K562 (cell line): ENCODE results near the gene LPCAT3. TPM values are rescaled to one million over a fixed set of nuclear protein-coding genes. Genes with fewer than 3 reads are reported as not detected.

Source experiments
- ATAC-seq: fragments of 200-7000 bp; cut with Tn5 transposase; 3 replicates; pipeline ENCODE4 v1.9.1; 2020; ENCODE audit warnings: moderate library complexity
- BruUV-seq: library from RNA; stranded (reverse); fragments of 400-500 nt; replicated peaks from 2 replicates; lab custom pipeline; 2021; lab: Mats Ljungman, UMichigan
- CTCF ChIA-PET: fragments of 300-600 bp; formaldehyde crosslinking; extraction: SDS; loops from one replicate; lab custom pipeline; 2021; ENCODE audit warnings: low intra/inter-chr PET ratio; lab: Yijun Ruan, JAX
- POLR2A ChIA-PET: fragments of 300-600, 350-650 bp; sonication (Branson Sonifier 250); formaldehyde crosslinking; extraction: SDS; loops from one replicate; lab custom pipeline; 2021; ENCODE audit warnings: antibody characterized with exemption, inconsistent platforms; lab: Yijun Ruan, JAX
- DNase-seq, 4 experiments: peaks; one replicate each; pipeline versions ENCODE4 v3.0.0 to v3.0.0-alpha.2; 2011 to 2018; ENCODE audit warnings: low spot score in 3 of 4, mixed read lengths in 3 of 4; ENCODE audit errors: extremely low read depth in 1 of 4
- FAIRE-seq: peaks from 2 replicates; lab custom pipeline; 2011; peaks lifted over from hg19 to GRCh38; lab: Jason Lieb, UNC
- H2AFZ ChIP-seq: 2 replicates; pipeline ENCODE4 v1.6.0; 2011; ENCODE audit warnings: low read depth, low read length, control low read depth, inconsistent platforms
- H3K27ac ChIP-seq: fragments of 200-600 bp; 3 replicates; pipeline ENCODE4 v1.8.0; 2011; ENCODE audit warnings: low read depth, mild to moderate bottlenecking, control low read depth, inconsistent platforms, low read length, moderate library complexity, mixed read lengths; ENCODE audit errors: extremely low read depth
- H3K27me3 ChIP-seq, 2 experiments: fragments of 300-600 bp in 1 of 2; 2 replicates in 1 of 2; 3 replicates in 1 of 2; pipeline versions ENCODE4 v1.6.0 to v1.8.0; 2011; ENCODE audit warnings: inconsistent platforms in 2 of 2, low read length in 2 of 2, mild to moderate bottlenecking in 1 of 2, mixed read lengths in 1 of 2, moderate library complexity in 1 of 2; ENCODE audit not compliant: control insufficient read depth in 2 of 2, insufficient read depth in 2 of 2
- H3K36me3 ChIP-seq: fragments of 300-600 bp; 3 replicates; pipeline ENCODE4 v1.8.0; 2011; ENCODE audit warnings: mild to moderate bottlenecking, low read length, inconsistent platforms; ENCODE audit not compliant: control insufficient read depth, insufficient read depth
- H3K4me1 ChIP-seq, 2 experiments: fragments of 200-600 bp in 1 of 2; replicated peaks in 1 of 2; 2 replicates in 1 of 2; 3 replicates in 1 of 2; pipeline versions ENCODE4 v1.5.1 to v1.8.0; 2011; ENCODE audit warnings: inconsistent platforms in 2 of 2, low read length in 2 of 2, mild to moderate bottlenecking in 1 of 2, mixed read lengths in 1 of 2, moderate library complexity in 1 of 2; ENCODE audit not compliant: control insufficient read depth in 2 of 2, insufficient read depth in 2 of 2
- H3K4me2 ChIP-seq: 2 replicates; pipeline ENCODE4 v1.6.1; 2011; ENCODE audit warnings: low read length, control low read depth, inconsistent platforms, mixed read lengths; ENCODE audit not compliant: insufficient read depth
- H3K4me3 ChIP-seq: fragments of 200-600 bp; sonication (generic), shearing (Covaris generic); 2 replicates; pipeline ENCODE4 v1.5.1; 2016; ENCODE audit warnings: control low read depth, inconsistent platforms
- H3K79me2 ChIP-seq: fragments of 200-600 bp; 3 replicates; pipeline ENCODE4 v1.8.0; 2011; ENCODE audit warnings: low read length, inconsistent platforms; ENCODE audit not compliant: control insufficient read depth, insufficient read depth
- H3K9ac ChIP-seq, 2 experiments: 2 replicates each; pipeline versions ENCODE4 v1.6.0 to v1.6.1; 2011; ENCODE audit warnings: low read depth in 2 of 2, low read length in 2 of 2, control low read depth in 1 of 2, inconsistent platforms in 1 of 2, mild to moderate bottlenecking in 1 of 2, mixed read lengths in 1 of 2; ENCODE audit not compliant: insufficient read depth in 1 of 2
- H3K9me1 ChIP-seq: one replicate; pipeline ENCODE4 v1.6.0; 2011; ENCODE audit warnings: inconsistent platforms, mild to moderate bottlenecking, low read length, moderate library complexity; ENCODE audit not compliant: control insufficient read depth, insufficient read depth
- H3K9me3 ChIP-seq: replicated peaks from 2 replicates; pipeline ENCODE4 v1.5.1; 2011; ENCODE audit warnings: low read depth, low read length, inconsistent platforms; ENCODE audit not compliant: control insufficient read depth, insufficient read depth
- H4K20me1 ChIP-seq: replicated peaks from 2 replicates; pipeline ENCODE4 v1.6.1; 2011; ENCODE audit warnings: low read length, inconsistent platforms, mixed read lengths; ENCODE audit not compliant: control insufficient read depth, insufficient read depth
- CCAR2 ChIP-seq: fragments of 200-400 bp; formaldehyde crosslinking; IDR thresholded peaks from 2 replicates; pipeline ENCODE4 v1.6.1; 2017; ENCODE audit warnings: mild to moderate bottlenecking, low read depth, low read length
- DACH1 ChIP-seq: fragments of 450-650 bp; IDR thresholded peaks from 2 replicates; pipeline ENCODE4 v1.6.1; 2018; ENCODE audit not compliant: partially characterized antibody
- ERF ChIP-seq: fragments of 450-650 bp; formaldehyde crosslinking; IDR thresholded peaks from 2 replicates; pipeline ENCODE4 v1.4.0; 2020; ENCODE audit warnings: mild to moderate bottlenecking, mixed read lengths
- FOXJ2 ChIP-seq: fragments of 200-800 bp; sonication (Bioruptor generic); IDR thresholded peaks from 2 replicates; pipeline ENCODE4 v1.6.1; 2016; ENCODE audit warnings: missing genetic modification characterization, missing compliant biosample characterization
- GTF2E2 ChIP-seq: fragments of 200-800 bp; sonication (Bioruptor generic); IDR thresholded peaks from 2 replicates; pipeline ENCODE4 v1.6.1; 2016; ENCODE audit warnings: missing genetic modification characterization, missing compliant biosample characterization
- HNRNPUL1 ChIP-seq: fragments of 200-400 bp; formaldehyde crosslinking; IDR thresholded peaks from 2 replicates; pipeline ENCODE4 v1.6.1; 2017; ENCODE audit warnings: low read length
- KAT2B ChIP-seq: IDR thresholded peaks from one replicate; pipeline ENCODE4 v1.6.1; 2012; ENCODE audit warnings: low read depth, mild to moderate bottlenecking, control low read depth, inconsistent platforms, low read length, moderate library complexity
- KAT8 ChIP-seq: fragments of 450-650 bp; IDR thresholded peaks from 2 replicates; pipeline ENCODE4 v1.6.1; 2016; ENCODE audit warnings: low read depth, mild to moderate bottlenecking
- KLF13 ChIP-seq: fragments of 450-650 bp; IDR thresholded peaks from 2 replicates; pipeline ENCODE4 v1.6.1; 2016; ENCODE audit warnings: missing genetic modification characterization, low read depth, mild to moderate bottlenecking, missing compliant biosample characterization, moderate library complexity, borderline replicate concordance
- RFX5 ChIP-seq: IDR thresholded peaks from 2 replicates; pipeline ENCODE4 v1.6.1; 2011; ENCODE audit warnings: low read depth, mild to moderate bottlenecking, improper control_type of control experiment, low read length
- SAP30 ChIP-seq: fragments of 200-600 bp; sonication (generic); IDR thresholded peaks from 2 replicates; pipeline ENCODE4 v1.6.1; 2012; ENCODE audit warnings: borderline replicate concordance, low read depth, mild to moderate bottlenecking, moderate library complexity, low read length, control low read depth, inconsistent platforms; ENCODE audit not compliant: insufficient read depth, poor library complexity, severe bottlenecking
- SIN3A ChIP-seq, 2 experiments: fragments of 150-350 bp in 1 of 2; IDR thresholded peaks; 2 replicates each; pipeline ENCODE4 v1.6.1; 2011 to 2016; ENCODE audit warnings: borderline replicate concordance in 2 of 2, low read depth in 2 of 2, low read length in 2 of 2, mild to moderate bottlenecking in 2 of 2, moderate library complexity in 2 of 2; ENCODE audit not compliant: control insufficient read depth in 1 of 2
- TRIM28 ChIP-seq: fragments of 450-650 bp; IDR thresholded peaks from 2 replicates; pipeline ENCODE4 v1.6.1; 2017
- ZNF79 ChIP-seq: fragments of 250-450 bp; sonication (Bioruptor Pico); IDR thresholded peaks from 2 replicates; pipeline ENCODE4 v1.4.0; 2020; ENCODE audit warnings: low read depth, mild to moderate bottlenecking, moderate library complexity
- WGBS: fragments of 100-300 bp; shearing (Covaris generic); methylation state at CpG from one replicate; pipeline ENCODE4 v1.1.6; 2016; ENCODE audit warnings: low coverage, mixed read lengths; ENCODE audit not compliant: insufficient coverage; ENCODE audit errors: missing lambda C conversion rate; 5-methylcytosine and 5-hydroxymethylcytosine counted together
- in situ Hi-C: fragments of 300-500 bp; cut with MboI; formaldehyde crosslinking; loops from 4 replicates; pipeline ENCODE4 v1.15.0; 2018; ENCODE audit warnings: inconsistent platforms, mixed read lengths
- intact Hi-C: fragments of 100-400 bp; cut with micrococcal nuclease; formaldehyde crosslinking; loops from 2 replicates; pipeline ENCODE4 v1.14.2; 2022
- polyA plus RNA-seq, 8 experiments: library from polyadenylated mRNA; depleted of rRNA in 4 of 8; stranded (reverse) in 5 of 8; unstranded in 3 of 8; fragments of >200 nt; fragmentation: Nextera tagmentation in 2 of 8; fragmentation: Illumina TruSeq in 1 of 8; extraction: Ambion mirVana in 2 of 8; extraction: Trizol in 1 of 8; gene quantifications; 2 replicates each; pipeline versions ENCODE4 v1.2.1 to v1.2.3, GENCODE V29; 2011 to 2014; ENCODE audit warnings: inconsistent platforms in 1 of 8, missing spikeins in 1 of 8
- total RNA-seq, 7 experiments: library from RNA; depleted of rRNA in 6 of 7; stranded (reverse); fragments of >200 nt in 6 of 7; fragmentation: Illumina TruSeq in 2 of 7; extraction: Trizol in 2 of 7; gene quantifications; 2 replicates each; pipeline versions ENCODE4 v1.2.1 to v1.2.3, GENCODE V29; 2011 to 2021; ENCODE audit warnings: low replicate concordance in 1 of 7

LPCAT3 gene
- total and polyA plus RNA-seq, 9 of the 15 experiments (the other 6 are each of a cell fraction or from before 2014, with no cell fraction given) = 4.9 to 52.5 (median 25.3) TPM

DNA sequence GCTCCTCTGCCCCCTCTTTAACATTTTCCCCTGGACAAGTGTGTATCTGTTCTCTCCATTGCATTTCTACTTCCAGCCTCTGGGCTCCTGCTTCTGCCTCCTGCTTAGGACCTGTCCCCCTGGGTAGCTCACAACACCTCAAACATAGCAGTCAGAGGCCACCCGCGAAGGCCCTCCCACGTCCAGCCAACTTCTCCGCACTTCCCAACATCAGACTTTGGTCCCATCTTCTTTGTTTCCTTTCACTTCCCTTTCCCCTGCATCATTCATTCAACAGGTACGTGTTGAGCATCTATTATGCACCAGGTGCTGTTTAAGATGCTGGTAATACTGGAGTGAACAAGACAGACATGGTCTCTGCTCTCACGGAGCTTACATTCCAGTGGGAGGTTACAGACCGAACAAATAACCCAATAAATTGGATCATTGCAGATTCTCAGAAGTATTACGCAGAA, 71.3 kb downstream of the LPCAT3 start:
- FAIRE-seq = peak; percentile 35
- H3K27me3 ChIP-seq = no peaks in the 10 kb centered on the region
- no peak for ATAC-seq
- ChIA-PET CTCF (interaction anchor here (1.2 kb wide), 1 partner anchor 18 kb away, joined by 4 read pairs; no protein-coding TSS in a partner anchor), POLR2A (interaction anchor here (0.5 to 6.3 kb wide), 7 partner anchors 12 to 164 kb away, joined by 3 to 98 read pairs (median 4); partner anchors contain the start of gene ATN1)
- no peaks in the 10 kb centered on the region for H4K20me1 ChIP-seq
- no peaks in the 10 kb centered on the region for H3K9me3 ChIP-seq
- H3K4me3 ChIP-seq = peak overlapping the region; percentile 13; the same call in 1 of the 2 replicates
- DNase-seq = no peak
- H3K79me2 ChIP-seq = peaks cover 13% of the 10 kb centered on the region
- TF ChIP-seq FOXJ2 (tag) (no peak), SIN3A (IDR thresholded peaks at IDR 0.05; ENCODE audit: borderline replicate concordance in 2 of 2, control insufficient read depth in 1 of 2, low read depth in 2 of 2, low read length in 2 of 2) (no peak), HNRNPUL1 (no peak), SAP30 (no peak), DACH1 (no peak), KAT8 (no peak), CCAR2 (no peak), GTF2E2 (tag) (no peak), KAT2B (no peak), TRIM28 (no peak), ERF (no peak), ZNF79 (no peak), KLF13 (tag) (no peak), RFX5 (no peak)
- no peak overlapping the region for H3K27ac ChIP-seq
- peaks cover 13 to 54% of the 10 kb centered on the region in 2 experiments for H3K4me1 ChIP-seq
- H3K9ac ChIP-seq = no peak overlapping the region; a peak in 1 of 4 replicates
- H3K36me3 ChIP-seq = peaks cover 4% of the 10 kb centered on the region; the same call in 1 of the 3 replicates
- no peaks in the 10 kb centered on the region for H3K9me1 ChIP-seq
- no TSS peak for BruUV-seq
- intact Hi-C loops (loop anchor here (1.0 kb wide), 1 partner anchor 13 kb away; no protein-coding TSS in a partner anchor), in situ Hi-C loops (no loop called here)
- H2AFZ ChIP-seq = peak overlapping the region; percentile 34
- WGBS = 72% methylated on average over 8 of the region's 8 CpGs
- H3K4me2 ChIP-seq = peak overlapping the region; percentile 47; the same call in 1 of the 2 replicates
